GM12892 (cell line): ENCODE data around the gene ZSCAN5A.

Experiments used
- POLR2A ChIP-seq: IDR thresholded peaks from 2 replicates; pipeline ENCODE4 v1.6.1; 2011; ENCODE audit warnings: low read depth, low read length, control low read depth
- POLR2AphosphoS5 ChIP-seq: IDR thresholded peaks from 2 replicates; pipeline ENCODE4 v1.6.1; 2011; ENCODE audit warnings: low read depth, low read length, control low read depth

DNA sequence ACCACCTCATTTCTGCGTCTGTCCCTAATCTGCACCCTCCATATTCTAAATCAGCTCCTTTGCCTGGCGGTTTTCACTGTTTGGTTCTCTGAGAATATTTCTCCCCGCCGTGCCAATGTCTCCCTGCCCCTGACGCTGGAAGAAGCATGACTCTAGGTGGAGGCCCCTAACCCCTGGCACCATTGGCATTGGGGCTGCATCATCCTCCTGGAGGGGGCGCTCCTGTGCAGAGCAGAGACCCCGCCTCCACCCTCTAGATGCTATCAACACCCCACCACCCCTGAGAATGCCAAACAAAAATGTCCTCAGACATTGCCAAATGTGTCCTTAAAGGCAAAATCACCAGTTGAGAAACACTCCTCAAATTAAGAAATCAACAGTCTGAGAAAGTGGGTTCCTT lies 123.5 kb downstream of the ZSCAN5A start:
- TF ChIP-seq POLR2A (no peak), POLR2AphosphoS5 (no peak)
